Hypothalamus (tissue), 51 donors: ENCODE data around the gene MPP4.
"Not testable (repeated sequence)": the region's sequence is repeated elsewhere in the genome, so short reads cannot be mapped to it uniquely, and the experiment has no call there.

Experiments used
- DNase-seq, 51 donors: peaks; one replicate each; lab custom pipeline; 2025; lab: John Stamatoyannopoulos, UW

The MPP4 gene

DNA sequence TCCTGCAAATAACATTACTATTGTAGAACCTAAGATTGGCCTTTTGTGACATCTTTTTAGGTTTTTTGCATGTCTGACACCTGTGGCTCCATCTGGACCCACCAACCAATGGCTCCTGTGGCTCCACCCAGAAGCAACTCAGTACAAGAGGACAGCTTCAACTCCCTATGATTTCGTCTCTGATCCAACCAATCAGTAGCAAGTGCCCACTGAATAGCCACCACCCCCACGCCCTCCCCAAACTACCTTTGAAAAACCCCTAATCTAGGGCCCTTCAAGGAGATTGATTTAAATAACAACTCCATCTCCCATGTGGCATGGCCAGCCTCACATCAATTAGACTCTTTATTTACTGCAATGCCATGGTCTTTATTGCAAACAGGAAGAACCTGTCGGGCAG is 23.6 kb downstream of the MPP4 start:
- no peak for DNase-seq

GRCh38 chr2:201674298-201674697 is 24.1 kb downstream of the MPP4 start:
- DNase-seq, result no peak

- DNase-seq, result no peak
Observed at GRCh38 chr2:201673546-201673945, 24.9 kb downstream of the MPP4 start.

DNA sequence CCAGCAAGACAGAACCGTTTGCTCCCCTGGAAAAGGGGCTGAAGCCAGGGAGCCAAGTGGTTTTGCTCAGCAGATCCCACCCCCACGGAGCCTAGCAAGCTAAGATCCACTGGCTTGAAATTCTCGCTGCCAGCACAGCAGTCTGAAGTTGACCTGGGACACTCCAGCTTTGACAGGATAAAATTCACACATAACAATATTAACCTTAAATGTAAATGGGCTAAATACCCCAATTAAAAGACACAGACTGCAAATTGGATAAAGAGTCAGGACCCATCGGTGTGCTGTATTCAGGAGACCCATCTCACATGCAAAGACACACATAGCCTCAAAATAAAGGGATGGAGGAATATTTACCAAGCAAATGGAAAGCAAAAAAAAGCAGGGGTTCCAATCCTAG is 27.2 kb downstream of the MPP4 start:
- not testable (repeated sequence) for DNase-seq

DNA sequence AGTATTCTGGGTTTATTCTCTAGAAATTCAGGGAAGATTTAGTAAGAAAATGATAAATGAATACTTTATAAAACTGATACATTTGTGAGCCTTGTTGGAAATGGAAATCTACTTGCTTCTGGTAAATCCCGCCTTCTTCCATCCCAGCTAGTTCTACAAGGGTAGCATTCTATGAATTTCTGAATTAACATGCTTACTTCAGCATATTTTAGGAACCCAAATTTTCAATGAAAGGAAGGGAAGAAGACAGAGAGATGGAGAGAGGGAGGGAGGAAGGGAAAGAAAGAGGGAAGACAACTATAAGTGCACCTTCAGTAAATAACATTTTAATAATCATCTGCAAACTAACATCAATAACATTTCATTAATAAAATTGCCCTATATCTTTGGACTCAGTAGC is 28.6 kb downstream of the MPP4 start:
- no peak for DNase-seq

- no peak for DNase-seq
Observed at GRCh38 chr2:201668402-201668910, 30.0 kb downstream of the MPP4 start.

- DNase-seq, result no peak
Observed at GRCh38 chr2:201664334-201664733, 34.1 kb downstream of the MPP4 start.

DNA sequence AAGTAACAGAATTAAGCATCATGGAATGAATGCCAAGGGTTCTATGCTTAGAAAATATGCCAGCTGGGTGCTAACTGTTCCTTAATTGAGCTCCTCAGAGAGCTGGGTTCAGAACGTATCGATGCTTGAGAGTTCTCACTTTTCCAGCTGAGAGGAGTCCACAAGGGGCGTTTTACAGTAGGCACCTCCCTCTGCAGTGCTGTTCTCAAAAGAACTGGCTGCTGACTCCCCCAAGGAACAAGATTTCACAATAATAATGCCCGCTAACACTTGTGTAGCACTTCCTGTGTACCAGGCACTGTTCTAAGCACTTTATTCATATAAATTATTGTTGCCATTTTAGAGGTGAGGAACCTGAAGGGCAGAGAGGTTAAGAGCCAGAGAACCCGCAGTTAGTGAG is 37.1 kb downstream of the MPP4 start:
- DNase-seq, result no peak

- DNase-seq, result no peak
Observed at GRCh38 chr2:201660293-201660895, 38.0 kb downstream of the MPP4 start.

DNA sequence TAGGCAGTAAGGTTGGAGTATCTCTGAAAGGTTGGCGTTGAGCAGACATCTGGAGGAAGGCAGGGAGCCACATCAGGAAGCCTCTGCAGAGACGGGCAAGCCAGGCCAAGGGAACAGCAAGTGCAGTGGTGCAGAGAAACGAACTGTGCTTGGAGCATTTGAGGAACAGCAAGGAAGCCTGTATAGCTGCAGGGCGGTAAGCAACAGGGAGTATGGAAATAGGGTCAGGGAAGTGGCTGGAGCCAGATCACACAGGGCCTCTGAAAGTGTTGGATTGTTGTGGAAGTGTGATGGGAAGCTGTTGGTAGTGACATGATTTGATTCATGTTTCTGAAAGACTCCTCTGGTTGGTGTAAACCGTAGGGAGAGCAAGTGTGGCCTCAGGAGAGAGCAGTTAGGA is 41.7 kb downstream of the MPP4 start:
- no peak for DNase-seq

DNA sequence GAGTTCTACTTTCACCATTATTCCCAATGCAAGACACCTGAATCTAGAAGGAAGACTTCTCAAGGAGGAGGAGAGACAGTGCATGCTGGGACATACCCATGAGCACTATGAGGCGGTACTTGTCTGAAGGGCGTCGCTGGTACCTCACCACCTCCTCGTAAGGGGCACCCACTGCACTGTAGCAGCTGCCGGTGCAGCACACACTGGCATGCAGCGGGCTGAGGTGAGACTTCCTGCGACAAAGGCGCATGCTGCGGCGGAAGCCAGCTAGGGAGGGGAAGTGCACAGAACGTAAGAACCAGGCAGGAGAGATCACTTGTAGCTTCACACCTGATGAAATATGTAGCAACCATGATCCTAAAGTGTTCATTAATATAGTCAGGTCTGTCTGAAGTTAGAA is 42.3 kb downstream of the MPP4 start:
- no peak for DNase-seq

DNA sequence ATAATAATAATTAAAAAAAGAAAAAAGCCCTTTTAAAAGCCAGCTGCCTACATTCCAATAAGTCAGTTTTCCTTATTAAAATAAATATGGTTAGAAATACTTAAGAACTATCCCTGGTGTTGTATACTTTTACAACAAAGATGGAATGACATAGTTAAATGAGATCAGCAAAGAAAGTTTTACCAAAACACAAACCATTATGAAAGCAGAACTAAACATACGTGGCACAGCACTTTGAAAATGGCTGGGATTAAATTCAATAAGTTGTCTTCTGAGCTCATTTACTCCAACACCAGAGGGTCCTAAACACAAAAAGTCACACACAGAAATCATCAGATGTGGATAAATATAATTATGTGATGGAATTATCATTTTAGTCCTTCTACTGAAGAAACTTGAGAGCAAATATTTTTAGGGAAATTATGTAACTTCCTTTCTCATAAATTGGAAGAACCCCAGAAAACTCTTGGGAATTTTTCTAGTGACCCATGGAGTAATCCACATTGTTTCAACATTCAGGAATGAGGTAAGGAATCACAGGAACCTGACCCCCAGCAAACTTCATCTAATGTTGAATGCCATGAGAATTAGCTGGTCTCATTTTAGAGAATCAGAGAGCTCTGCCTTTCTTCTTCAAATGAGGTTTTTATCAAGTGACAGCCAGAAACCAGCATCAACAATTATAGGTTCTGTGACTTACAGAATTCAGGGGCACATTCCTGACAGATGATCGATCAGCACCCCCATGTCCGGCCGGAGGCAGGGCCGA is 43.6 kb downstream of the MPP4 start:
- DNase-seq, result no peak

DNA sequence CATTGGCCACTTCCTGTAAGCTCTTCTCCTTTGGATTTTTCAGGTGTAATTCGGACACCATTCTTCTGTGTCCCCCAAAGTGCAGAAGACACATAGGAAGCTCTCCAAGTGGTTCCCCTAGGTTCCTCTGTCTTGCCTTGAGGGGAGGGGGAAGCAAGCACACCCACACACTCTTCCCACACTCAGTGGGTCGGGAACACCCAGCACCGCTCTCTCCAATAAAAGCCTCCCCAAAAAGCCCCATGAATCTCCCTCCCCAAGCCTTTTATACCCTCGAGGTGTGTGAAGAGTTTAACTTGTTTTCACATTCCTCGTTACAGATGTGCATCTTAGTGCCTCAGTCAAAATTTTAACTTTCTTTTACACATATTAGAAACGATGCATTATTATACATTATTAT is 45.2 kb downstream of the MPP4 start:
- no peak for DNase-seq

DNA sequence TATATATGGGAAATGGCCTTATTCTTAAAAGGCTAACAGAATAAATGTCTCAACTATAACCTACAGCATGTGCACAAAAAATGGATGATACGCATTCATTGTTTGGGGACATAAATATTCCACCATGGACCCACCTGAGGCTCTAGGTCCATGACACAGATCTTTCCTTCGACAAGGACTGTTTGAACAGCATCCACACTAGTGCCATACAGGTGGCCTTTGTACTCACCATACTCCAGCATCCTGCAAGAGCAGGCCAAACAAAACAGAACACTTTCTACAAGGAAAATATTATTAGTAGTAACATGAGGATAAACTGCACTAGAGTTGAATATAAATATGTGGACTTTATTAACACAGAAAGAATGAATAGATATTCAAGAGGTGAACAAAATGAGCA is 49.0 kb downstream of the MPP4 start:
- no peak for DNase-seq

GRCh38 chr2:201647431-201647830 is 51.0 kb downstream of the MPP4 start:
- DNase-seq, result no peak

DNA sequence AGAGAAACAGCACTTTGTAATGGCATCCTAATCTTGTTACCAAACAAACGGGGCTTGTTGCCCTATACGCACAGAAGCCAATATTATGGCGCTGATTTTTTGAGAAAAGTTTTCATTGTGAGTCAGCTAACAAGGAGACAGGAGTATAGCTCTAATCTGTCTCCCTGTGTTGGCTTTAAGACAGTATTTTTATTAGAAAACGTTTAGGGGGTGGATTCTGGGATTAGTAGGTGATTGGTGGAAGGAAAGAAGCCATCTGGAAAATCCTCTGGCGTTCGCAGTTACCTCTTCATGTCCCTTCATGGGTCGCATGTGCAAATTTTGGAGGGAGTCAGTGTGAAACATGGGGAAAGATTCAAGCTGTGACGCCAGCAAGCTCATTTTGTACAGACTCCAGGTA is 54.4 kb downstream of the MPP4 start:
- DNase-seq, result peak in 6 of 51 donors; percentile 1 to 28 (median 6)

GRCh38 chr2:201643216-201643890 is 55.1 kb downstream of the MPP4 start, which contains the start of gene TMEM237:
TSS of gene TMEM237 (minus strand) at chr2:201643503. CDS start at chr2:201643400, 103 bp downstream.
- DNase-seq, result peak in 24 of 51 donors; percentile 6 to 83 (median 57)

GRCh38 chr2:201642579-201643215 is 55.7 kb downstream of the MPP4 start:
- DNase-seq, result peak; percentile 24 to 91 (median 74)

DNA sequence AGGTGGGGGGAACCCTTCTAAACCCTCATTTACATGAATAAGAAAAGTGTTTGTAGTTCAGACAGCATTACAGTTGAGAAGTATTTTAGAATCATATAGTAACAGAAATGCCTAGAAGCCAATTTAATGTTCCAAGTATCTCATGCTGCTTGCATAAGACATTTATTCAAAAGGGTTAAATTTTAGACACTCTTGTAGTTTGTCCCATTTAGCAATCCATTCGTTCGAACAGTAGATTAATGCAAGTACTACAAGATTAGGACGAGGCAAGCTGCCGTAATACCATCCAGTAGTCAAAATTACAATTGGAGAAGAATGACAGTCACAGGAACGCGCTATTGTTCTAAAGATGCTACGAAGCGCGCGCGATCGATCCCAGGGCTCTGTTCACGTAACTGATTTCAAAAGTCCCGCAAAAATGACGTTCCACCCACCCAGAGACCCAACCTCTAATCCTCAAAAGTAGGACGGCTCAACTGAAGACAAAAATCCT is 56.3 kb downstream of the MPP4 start:
- DNase-seq, result peak in 3 of 51 donors; percentile 27 to 81 (median 30)

DNA sequence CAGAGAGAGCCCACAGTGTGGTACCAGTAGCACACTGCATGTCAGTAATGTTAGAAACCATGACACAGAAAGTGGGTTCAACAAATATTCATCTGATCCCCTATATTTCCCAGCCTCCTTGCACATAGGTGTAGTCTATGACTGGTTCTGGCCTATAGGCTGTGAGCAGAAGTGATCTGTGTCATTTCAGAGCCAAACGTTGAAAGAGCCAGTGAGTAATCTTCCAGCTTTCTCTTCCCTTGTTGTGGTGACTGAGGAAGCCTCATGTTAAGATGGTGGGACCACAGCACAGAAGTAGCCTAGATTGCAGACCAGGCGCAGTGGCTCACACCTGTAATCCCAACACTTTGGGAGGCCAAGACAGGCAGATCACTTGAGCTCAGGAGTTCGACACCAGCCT is 59.2 kb downstream of the MPP4 start:
- DNase-seq, result no peak

DNA sequence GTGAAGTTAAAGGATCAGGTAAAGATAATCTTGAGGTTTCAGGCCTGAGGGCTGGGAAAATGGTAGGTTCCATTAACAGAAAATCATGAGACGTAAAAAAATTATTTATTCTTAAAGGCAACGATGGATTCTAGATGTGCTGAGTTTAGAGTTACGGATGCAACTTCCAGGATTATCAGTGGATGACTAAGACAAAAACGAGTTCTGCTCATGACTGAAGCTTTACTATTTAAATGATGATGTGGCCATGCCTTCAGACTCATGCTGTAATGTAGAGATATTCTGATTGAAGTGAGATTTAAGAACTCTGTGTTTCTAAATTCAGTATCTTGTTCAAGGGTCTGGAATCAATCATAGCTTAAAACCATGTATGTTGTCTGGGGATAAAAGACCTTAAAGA is 60.1 kb downstream of the MPP4 start:
- no peak for DNase-seq
